Embryonic facial prominence (tissue), 1 donor: ENCODE results near the gene KRTAP12-3.

Source experiments
- DNase-seq: peaks from one replicate; pipeline ENCODE4 v3.0.0-alpha.2; 2016; ENCODE audit errors: extremely low spot score

Gene KRTAP12-3

GRCh38 chr21:44702111-44702972, 44.6 kb downstream of the KRTAP12-3 start:
- no peak for DNase-seq

- no peak for DNase-seq
Observed at GRCh38 chr21:44702973-44703730, 45.4 kb downstream of the KRTAP12-3 start.

DNA sequence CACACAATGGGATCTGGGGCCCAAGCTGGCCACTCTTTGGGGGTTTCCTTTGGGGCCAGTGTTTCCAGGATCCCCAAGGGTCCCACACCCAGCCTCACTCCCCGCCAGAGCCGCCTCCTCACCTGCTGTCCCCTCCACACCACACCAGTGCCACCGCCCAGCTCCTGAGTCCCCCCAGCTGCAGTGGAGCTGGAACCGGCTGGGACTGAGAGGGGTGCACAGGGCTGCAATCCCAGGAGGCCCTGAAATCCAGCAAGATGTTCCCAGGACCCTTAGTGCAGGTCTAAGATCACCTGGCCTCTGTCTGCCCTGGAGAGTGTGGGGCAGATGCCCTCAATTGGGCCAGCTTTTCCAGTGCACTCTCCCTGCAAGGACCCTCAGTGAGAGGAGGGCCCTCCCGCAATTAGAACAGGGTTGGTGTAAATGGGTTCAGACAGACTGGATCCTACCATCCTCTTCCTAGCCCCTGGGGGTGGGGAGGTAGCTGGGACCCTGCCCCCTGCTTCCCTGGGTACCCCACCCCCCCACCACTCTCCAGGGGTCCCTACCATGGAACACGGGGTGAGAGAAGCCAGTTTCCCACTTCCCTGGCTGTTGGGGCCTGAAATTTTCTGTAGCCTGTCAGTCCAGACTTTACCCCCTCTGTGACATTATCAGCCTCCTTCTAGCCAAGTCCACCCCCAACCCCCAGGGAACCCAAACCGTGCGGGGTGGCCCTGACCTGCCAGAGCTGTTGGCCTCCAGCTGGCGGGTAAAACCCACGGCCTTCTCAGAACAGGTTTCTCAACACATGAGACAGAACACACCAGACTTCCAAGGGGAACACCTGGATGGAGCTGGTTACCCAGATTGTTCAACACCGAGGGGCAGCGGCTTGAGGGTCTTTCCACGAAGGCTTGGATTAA, 46.3 kb downstream of the KRTAP12-3 start:
- DNase-seq = no peak

DNA sequence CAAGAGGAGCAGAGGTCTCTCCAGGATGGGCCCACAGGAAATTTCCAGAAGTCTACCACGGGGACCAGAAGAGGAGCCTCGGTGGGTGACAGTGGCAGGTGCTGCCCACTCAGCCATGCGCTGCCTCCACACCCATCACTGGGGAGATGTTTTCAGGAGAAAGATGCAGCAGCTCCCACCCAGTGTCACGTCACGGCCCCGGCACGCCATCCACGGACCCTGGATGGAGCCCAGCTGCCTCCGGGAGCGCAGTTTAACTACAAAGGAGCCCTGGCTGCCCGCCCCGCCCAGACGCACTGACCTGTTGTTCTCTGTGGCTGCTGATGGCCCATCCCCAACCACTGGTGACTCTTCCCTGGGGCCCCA, 46.9 kb downstream of the KRTAP12-3 start:
- DNase-seq = no peak

DNA sequence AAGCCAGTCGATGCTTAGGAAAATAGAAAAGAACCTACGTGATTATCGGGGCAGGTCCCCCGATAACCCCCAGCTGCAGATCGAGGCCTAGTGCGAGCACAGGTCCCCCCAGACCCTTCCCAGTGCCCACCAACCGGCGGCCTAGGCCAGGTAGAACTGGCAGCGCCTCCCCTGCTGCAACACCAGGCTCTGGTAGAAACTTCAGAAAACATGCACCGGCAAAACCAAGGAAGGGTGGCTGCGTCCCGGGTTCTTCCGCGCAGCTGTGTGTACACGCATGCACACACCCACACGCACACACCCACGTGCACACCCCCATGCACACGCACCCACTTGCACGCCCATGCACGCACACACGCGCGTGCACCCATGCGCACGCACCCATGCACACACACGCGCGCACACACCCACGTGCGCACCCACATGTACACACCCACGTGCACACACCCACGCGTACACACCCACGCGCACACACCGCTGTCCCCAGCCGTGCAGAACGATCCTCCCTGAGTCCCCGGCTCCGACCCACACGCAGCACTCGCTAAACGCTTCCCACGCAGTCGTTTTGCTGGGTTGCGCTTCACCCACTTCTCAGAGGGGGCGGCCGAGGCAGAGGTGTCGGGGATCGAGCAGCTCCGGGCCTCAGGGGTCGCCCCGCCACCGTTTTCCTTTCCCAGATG, 48.4 kb downstream of the KRTAP12-3 start:
- no peak for DNase-seq

DNA sequence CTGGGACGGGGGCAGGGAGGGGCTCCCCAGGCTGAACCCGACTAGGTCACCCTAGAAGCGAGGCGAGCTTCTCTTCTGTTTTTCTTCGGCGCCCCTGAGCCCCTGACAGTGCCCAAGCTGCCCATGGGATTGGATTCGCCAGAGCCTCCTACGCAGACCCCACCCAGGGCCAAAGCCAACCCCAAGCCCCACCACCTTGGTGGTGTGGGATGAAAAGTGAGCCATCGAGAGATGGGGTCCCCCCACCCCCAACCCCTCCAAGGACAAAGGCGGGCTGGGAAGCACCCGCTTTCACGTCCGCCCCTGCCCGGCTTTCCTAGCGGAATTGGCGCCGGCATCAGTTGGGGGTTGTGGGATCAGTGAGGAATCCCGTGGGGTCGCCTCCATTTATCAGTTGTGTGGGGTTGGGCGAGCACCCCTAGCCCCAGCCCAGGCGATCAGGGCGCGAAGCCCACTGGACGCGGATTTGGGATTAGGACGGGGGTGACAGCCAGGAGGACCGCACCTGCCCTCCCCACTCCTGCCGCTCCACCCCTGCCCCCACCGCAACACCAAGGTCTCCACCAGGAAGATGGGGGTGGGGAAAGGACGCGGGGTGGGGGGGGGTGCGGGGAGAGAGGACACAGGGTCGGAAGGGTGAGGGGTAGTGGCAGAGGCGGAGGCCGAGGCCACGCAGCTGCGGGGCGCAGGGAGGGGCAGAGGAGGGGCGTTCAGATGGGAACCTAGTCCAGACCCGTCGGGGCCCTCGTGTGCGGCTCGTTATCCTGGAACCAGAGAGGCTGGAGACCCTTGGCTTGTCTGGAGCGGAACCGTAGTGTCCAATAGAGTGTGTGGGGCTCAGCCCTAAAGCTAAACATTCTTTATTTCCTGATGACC, 49.2 kb downstream of the KRTAP12-3 start:
- no peak for DNase-seq
